Liver (tissue), 9 donors: ENCODE results near the gene SERPIND1. TPM values are rescaled to one million over a fixed set of nuclear protein-coding genes. Genes with fewer than 3 reads are reported as not detected.

Experiments
- DNase-seq: peaks from one replicate; pipeline ENCODE4 v3.0.0-alpha.2; 2017; ENCODE audit warnings: low spot score
- H3K27ac ChIP-seq, 2 donors: one replicate each; pipeline ENCODE4 v1.7.0; 2013; ENCODE audit warnings: inconsistent platforms in 2 of 2, low read length in 2 of 2, control low read depth in 1 of 2, low read depth in 1 of 2, mild to moderate bottlenecking in 1 of 2
- H3K27me3 ChIP-seq, 4 donors: one replicate each; pipeline versions ENCODE4 v1.6.1 to v1.7.0; 2013; ENCODE audit warnings: low read length in 3 of 4, inconsistent platforms in 1 of 4, mild to moderate bottlenecking in 1 of 4, moderate library complexity in 1 of 4; ENCODE audit not compliant: control insufficient read depth in 4 of 4, insufficient read depth in 4 of 4
- H3K36me3 ChIP-seq, 4 donors: one replicate each; pipeline versions ENCODE4 v1.6.1 to v1.7.0; 2013; ENCODE audit warnings: low read length in 3 of 4, mild to moderate bottlenecking in 3 of 4, low read depth in 1 of 4, moderate library complexity in 1 of 4; ENCODE audit not compliant: control insufficient read depth in 4 of 4, insufficient read depth in 3 of 4
- H3K4me1 ChIP-seq, 4 donors: one replicate each; pipeline versions ENCODE4 v1.6.1 to v1.7.0; 2013; ENCODE audit warnings: low read length in 3 of 4, mild to moderate bottlenecking in 3 of 4, moderate library complexity in 1 of 4; ENCODE audit not compliant: control insufficient read depth in 4 of 4, insufficient read depth in 4 of 4
- H3K4me3 ChIP-seq, 3 donors: one replicate each; pipeline versions ENCODE4 v1.6.1 to v1.7.0; 2013; ENCODE audit warnings: low read length in 3 of 3, control low read depth in 1 of 3, low read depth in 1 of 3, mild to moderate bottlenecking in 1 of 3
- H3K9ac ChIP-seq, 2 donors: one replicate each; pipeline ENCODE4 v1.7.0; 2013; ENCODE audit warnings: low read length in 2 of 2, mild to moderate bottlenecking in 2 of 2, moderate library complexity in 2 of 2, control low read depth in 1 of 2, low read depth in 1 of 2
- H3K9me3 ChIP-seq, 4 donors: one replicate each; pipeline versions ENCODE4 v1.6.1 to v1.7.0; 2013; ENCODE audit warnings: low read length in 3 of 4; ENCODE audit not compliant: control insufficient read depth in 4 of 4
- CTCF ChIP-seq: fragments of 150-350 bp; IDR thresholded peaks from 2 replicates; pipeline ENCODE4 v1.5.1; 2017; ENCODE audit warnings: improper control_type of control experiment, low read depth, low read length; ENCODE audit not compliant: missing input control
- EGR1 ChIP-seq, 2 donors: IDR thresholded peaks; 2 replicates each; pipeline ENCODE4 v1.6.1; 2016 to 2018; ENCODE audit warnings: antibody characterized with exemption in 2 of 2, low read depth in 2 of 2
- FOXA1 ChIP-seq: IDR thresholded peaks from 2 replicates; pipeline ENCODE4 v1.6.1; 2016; ENCODE audit warnings: antibody characterized with exemption
- FOXA2 ChIP-seq: IDR thresholded peaks from 2 replicates; pipeline ENCODE4 v1.6.1; 2016; ENCODE audit warnings: antibody characterized with exemption
- HNF4A ChIP-seq, 2 donors: conservative IDR thresholded peaks; 2 replicates each; pipeline ENCODE4 v1.6.1; 2016; ENCODE audit warnings: antibody characterized with exemption in 2 of 2, mild to moderate bottlenecking in 2 of 2
- HNF4G ChIP-seq: IDR thresholded peaks from 2 replicates; pipeline ENCODE4 v1.6.1; 2016; ENCODE audit warnings: antibody characterized with exemption
- JUND ChIP-seq, 2 donors: IDR thresholded peaks; 2 replicates each; pipeline ENCODE4 v1.6.1; 2016; ENCODE audit warnings: antibody characterized with exemption in 2 of 2
- MAX ChIP-seq: IDR thresholded peaks from 2 replicates; pipeline ENCODE4 v1.6.1; 2016; ENCODE audit warnings: antibody characterized with exemption
- NR2F2 ChIP-seq: IDR thresholded peaks from 2 replicates; pipeline ENCODE4 v1.6.1; 2016; ENCODE audit warnings: antibody characterized with exemption
- RAD21 ChIP-seq, 2 donors: IDR thresholded peaks; 2 replicates each; pipeline ENCODE4 v1.6.1; 2016; ENCODE audit warnings: antibody characterized with exemption in 2 of 2, mild to moderate bottlenecking in 2 of 2
- SP1 ChIP-seq: IDR thresholded peaks from 2 replicates; pipeline ENCODE4 v1.6.1; 2018; ENCODE audit warnings: antibody characterized with exemption, mild to moderate bottlenecking
- TAF1 ChIP-seq: conservative IDR thresholded peaks from 2 replicates; pipeline ENCODE4 v1.6.1; 2016; ENCODE audit warnings: antibody characterized with exemption, mild to moderate bottlenecking
- YY1 ChIP-seq: IDR thresholded peaks from 2 replicates; pipeline ENCODE4 v1.6.1; 2016; ENCODE audit warnings: antibody characterized with exemption, mild to moderate bottlenecking
- WGBS: extraction: QIAGEN DNeasy Blood & Tissue Kit; methylation state at CpG from one replicate; pipeline ENCODE4 v1.1.7; 2013; 5-methylcytosine and 5-hydroxymethylcytosine counted together
- polyA plus RNA-seq, 2 donors: library from polyadenylated mRNA; stranded (reverse) in 1 of 2; unstranded in 1 of 2; fragments of 200-250 nt in 1 of 2; fragments of >200 nt in 1 of 2; fragmentation: Nextera tagmentation in 1 of 2; extraction: Ambion mirVana in 1 of 2; gene quantifications; one replicate each; pipeline versions ENCODE4 v1.2.1 to v1.2.3, GENCODE V29; 2013 to 2015
- total RNA-seq, 2 donors: library from RNA; depleted of rRNA; stranded (reverse); fragments of >200 nt; gene quantifications; one replicate each; pipeline ENCODE4 v1.2.3, GENCODE V29; 2014
- TF ChIP-seq, protein P1 (sequence below): IDR thresholded peaks from 2 replicates; pipeline ENCODE4 v1.6.1; 2016; ENCODE audit warnings: antibody characterized with exemption
- TF ChIP-seq, protein P2 (sequence below): IDR thresholded peaks from 2 replicates; pipeline ENCODE4 v1.6.1; 2016; ENCODE audit warnings: antibody characterized with exemption
- TF ChIP-seq, protein P3 (sequence below): IDR thresholded peaks from 2 replicates; pipeline ENCODE4 v1.6.1; 2016; ENCODE audit warnings: antibody characterized with exemption, mild to moderate bottlenecking
- donor health status: healthy.
- donor health status: healthy.
- donor health status: healthy.
- donor health status: healthy.
- donor health status: healthy.

Gene SERPIND1
- total and polyA plus RNA-seq, 4 donors = 117 to 176 (median 170) TPM

DNA sequence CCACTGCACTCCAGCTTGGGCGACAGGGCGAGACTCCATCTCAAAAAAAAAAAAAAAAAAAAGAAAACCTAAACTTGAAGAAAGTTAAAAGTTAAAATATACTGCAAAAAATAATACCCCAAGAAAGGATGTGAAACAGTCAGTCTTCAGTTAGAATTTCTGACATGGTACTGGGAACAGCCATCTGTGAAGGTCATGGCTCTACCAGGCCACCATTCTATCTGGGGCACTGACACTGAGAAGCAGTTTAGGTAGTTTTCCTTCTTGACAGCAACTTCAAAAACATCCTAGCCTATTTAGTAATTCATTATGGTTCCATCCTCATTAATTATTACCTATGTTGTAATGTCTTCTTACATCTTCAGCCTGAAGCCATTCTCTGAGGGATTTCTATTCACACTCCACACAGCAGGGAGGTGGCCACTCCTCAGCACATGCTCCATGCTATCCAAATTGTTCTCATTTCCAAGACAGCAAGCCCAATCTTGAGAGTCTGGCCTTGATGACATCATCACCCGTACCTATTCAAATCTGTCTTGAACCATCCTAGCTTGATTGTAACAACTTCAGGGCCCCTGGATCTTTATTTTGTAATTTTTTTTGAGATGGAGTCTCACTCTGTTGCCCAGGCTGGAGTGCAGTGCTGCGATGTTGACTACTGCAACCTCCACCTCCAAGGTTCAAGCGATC is 38.2 kb downstream of the SERPIND1 start:
- H3K4me3 ChIP-seq = no peak overlapping the region
- no peak for DNase-seq
- H3K9ac ChIP-seq = no peak overlapping the region
- TF ChIP-seq, protein P1, sequence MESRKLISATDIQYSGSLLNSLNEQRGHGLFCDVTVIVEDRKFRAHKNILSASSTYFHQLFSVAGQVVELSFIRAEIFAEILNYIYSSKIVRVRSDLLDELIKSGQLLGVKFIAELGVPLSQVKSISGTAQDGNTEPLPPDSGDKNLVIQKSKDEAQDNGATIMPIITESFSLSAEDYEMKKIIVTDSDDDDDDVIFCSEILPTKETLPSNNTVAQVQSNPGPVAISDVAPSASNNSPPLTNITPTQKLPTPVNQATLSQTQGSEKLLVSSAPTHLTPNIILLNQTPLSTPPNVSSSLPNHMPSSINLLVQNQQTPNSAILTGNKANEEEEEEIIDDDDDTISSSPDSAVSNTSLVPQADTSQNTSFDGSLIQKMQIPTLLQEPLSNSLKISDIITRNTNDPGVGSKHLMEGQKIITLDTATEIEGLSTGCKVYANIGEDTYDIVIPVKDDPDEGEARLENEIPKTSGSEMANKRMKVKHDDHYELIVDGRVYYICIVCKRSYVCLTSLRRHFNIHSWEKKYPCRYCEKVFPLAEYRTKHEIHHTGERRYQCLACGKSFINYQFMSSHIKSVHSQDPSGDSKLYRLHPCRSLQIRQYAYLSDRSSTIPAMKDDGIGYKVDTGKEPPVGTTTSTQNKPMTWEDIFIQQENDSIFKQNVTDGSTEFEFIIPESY = no peak
- no peak for TF ChIP-seq MAX
- no peak for TF ChIP-seq SP1
- no peak for TF ChIP-seq HNF4A (conservative IDR thresholded peaks at IDR 0.05)
- H3K27ac ChIP-seq = no peak overlapping the region
- no peaks in the 10 kb centered on the region for H3K4me1 ChIP-seq
- H3K27me3 ChIP-seq = no peaks in the 10 kb centered on the region
- WGBS = 97% methylated on average over 5 of the region's 5 CpGs
- no peaks in the 10 kb centered on the region for H3K9me3 ChIP-seq
- H3K36me3 ChIP-seq = peaks cover 14 to 61% (median 41%) of the 10 kb centered on the region in 4 donors

GRCh38 chr22:20813056-20813455 is 39.1 kb downstream of the SERPIND1 start:
- 92% methylated on average over 4 of the region's 4 CpGs for whole genome bisulfite sequencing
- H3K4me1 ChIP-seq = no peaks in the 10 kb centered on the region
- H3K27me3 ChIP-seq = no peaks in the 10 kb centered on the region
- no peak for DNase-seq
- peaks cover 10 to 62% (median 43%) of the 10 kb centered on the region in 4 donors for H3K36me3 ChIP-seq
- TF ChIP-seq TAF1 (no peak), CTCF (no peak), YY1 (no peak), HNF4A (conservative IDR thresholded peaks at IDR 0.05) (no peak), FOXA2 (no peak), JUND (IDR thresholded peaks at IDR 0.05) (no peak), SP1 (no peak), RAD21 (IDR thresholded peaks at IDR 0.05) (no peak), HNF4G (no peak), MAX (no peak), FOXA1 (no peak), NR2F2 (no peak), EGR1 (IDR thresholded peaks at IDR 0.05; ENCODE audit: low read depth in 2 of 2) (no peak)
- TF ChIP-seq, protein P1 = no peak
- TF ChIP-seq, protein P2, sequence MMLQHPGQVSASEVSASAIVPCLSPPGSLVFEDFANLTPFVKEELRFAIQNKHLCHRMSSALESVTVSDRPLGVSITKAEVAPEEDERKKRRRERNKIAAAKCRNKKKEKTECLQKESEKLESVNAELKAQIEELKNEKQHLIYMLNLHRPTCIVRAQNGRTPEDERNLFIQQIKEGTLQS = no peak
- TF ChIP-seq, protein P3, sequence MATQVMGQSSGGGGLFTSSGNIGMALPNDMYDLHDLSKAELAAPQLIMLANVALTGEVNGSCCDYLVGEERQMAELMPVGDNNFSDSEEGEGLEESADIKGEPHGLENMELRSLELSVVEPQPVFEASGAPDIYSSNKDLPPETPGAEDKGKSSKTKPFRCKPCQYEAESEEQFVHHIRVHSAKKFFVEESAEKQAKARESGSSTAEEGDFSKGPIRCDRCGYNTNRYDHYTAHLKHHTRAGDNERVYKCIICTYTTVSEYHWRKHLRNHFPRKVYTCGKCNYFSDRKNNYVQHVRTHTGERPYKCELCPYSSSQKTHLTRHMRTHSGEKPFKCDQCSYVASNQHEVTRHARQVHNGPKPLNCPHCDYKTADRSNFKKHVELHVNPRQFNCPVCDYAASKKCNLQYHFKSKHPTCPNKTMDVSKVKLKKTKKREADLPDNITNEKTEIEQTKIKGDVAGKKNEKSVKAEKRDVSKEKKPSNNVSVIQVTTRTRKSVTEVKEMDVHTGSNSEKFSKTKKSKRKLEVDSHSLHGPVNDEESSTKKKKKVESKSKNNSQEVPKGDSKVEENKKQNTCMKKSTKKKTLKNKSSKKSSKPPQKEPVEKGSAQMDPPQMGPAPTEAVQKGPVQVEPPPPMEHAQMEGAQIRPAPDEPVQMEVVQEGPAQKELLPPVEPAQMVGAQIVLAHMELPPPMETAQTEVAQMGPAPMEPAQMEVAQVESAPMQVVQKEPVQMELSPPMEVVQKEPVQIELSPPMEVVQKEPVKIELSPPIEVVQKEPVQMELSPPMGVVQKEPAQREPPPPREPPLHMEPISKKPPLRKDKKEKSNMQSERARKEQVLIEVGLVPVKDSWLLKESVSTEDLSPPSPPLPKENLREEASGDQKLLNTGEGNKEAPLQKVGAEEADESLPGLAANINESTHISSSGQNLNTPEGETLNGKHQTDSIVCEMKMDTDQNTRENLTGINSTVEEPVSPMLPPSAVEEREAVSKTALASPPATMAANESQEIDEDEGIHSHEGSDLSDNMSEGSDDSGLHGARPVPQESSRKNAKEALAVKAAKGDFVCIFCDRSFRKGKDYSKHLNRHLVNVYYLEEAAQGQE = no peak
- H3K9ac ChIP-seq = no peak overlapping the region
- no peak overlapping the region for H3K4me3 ChIP-seq
- no peak overlapping the region for H3K27ac ChIP-seq
- no peaks in the 10 kb centered on the region for H3K9me3 ChIP-seq
